ENCODE results near the gene PDE4D. TPM values are rescaled to one million over a fixed set of nuclear protein-coding genes. Genes with fewer than 3 reads are reported as not detected.

PDE4D gene
- polyA plus RNA-seq, 1 donor, result 23.1 TPM

- no peak for DNase-seq
Observed at GRCh38 chr5:59204114-59204897, 689.2 kb downstream of the PDE4D start.

- no peak for DNase-seq
Observed at GRCh38 chr5:59199868-59200267, 693.7 kb downstream of the PDE4D start.

GRCh38 chr5:59198832-59199231 lies 694.7 kb downstream of the PDE4D start:
- DNase-seq, result no peak

GRCh38 chr5:59198365-59198764 lies 695.2 kb downstream of the PDE4D start:
- DNase-seq, result no peak

GRCh38 chr5:59197911-59198310 lies 695.6 kb downstream of the PDE4D start:
- no peak for DNase-seq

- no peak for DNase-seq
Observed at GRCh38 chr5:59193616-59194319, 699.8 kb downstream of the PDE4D start.

GRCh38 chr5:59190746-59191145 lies 702.8 kb downstream of the PDE4D start:
- DNase-seq, result no peak

GRCh38 chr5:59189472-59190244 lies 703.9 kb downstream of the PDE4D start:
- no peak for DNase-seq

- DNase-seq, result peak; percentile 64
Observed at GRCh38 chr5:59188419-59189225, 704.9 kb downstream of the PDE4D start.

- no peak for DNase-seq
Observed at GRCh38 chr5:59187857-59188256, 705.7 kb downstream of the PDE4D start.

- no peak for DNase-seq
Observed at GRCh38 chr5:59186623-59187022, 706.9 kb downstream of the PDE4D start.

- DNase-seq, result no peak
Observed at GRCh38 chr5:59185757-59186385, 707.7 kb downstream of the PDE4D start.

GRCh38 chr5:59184769-59185168 lies 708.8 kb downstream of the PDE4D start:
- no peak for DNase-seq

- no peak for DNase-seq
Observed at GRCh38 chr5:59182760-59183159, 710.8 kb downstream of the PDE4D start.

GRCh38 chr5:59180515-59180914 lies 713.0 kb downstream of the PDE4D start:
- DNase-seq, result no peak

GRCh38 chr5:59179704-59180103 lies 713.8 kb downstream of the PDE4D start:
- DNase-seq, result no peak

GRCh38 chr5:59178482-59178881 lies 715.0 kb downstream of the PDE4D start:
- no peak for DNase-seq

GRCh38 chr5:59178071-59178470 lies 715.5 kb downstream of the PDE4D start:
- DNase-seq, result no peak

- no peak for DNase-seq
Observed at GRCh38 chr5:59177644-59178043, 715.9 kb downstream of the PDE4D start.

GRCh38 chr5:59174248-59174844 lies 719.2 kb downstream of the PDE4D start:
- DNase-seq, result peak; percentile 67

GRCh38 chr5:59173578-59173977 lies 719.9 kb downstream of the PDE4D start:
- DNase-seq, result no peak

All from left kidney (tissue), 2 donors.